Stimulated activated CD8-positive, alpha-beta memory T cell treated with anti-CD3 and anti-CD28 coated beads, Interleukin-4, amount 100 ng/mL, for 4 hours (primary cell): ENCODE measurements around the gene GNAQ.

ENCODE experiments used
- DNase-seq, 2 donors: peaks; one replicate each; pipeline ENCODE4 v3.0.0-alpha.2; 2020; ENCODE audit warnings: low read depth in 2 of 2, low spot score in 1 of 2

GNAQ gene

GRCh38 chr9:77848897-77849296 lies 182.7 kb downstream of the GNAQ start:
- DNase-seq, result no peak

- no peak for DNase-seq
These were observed 183.2 kb downstream of the GNAQ start for GRCh38 chr9:77848404-77848803.

GRCh38 chr9:77847626-77848025 lies 184.0 kb downstream of the GNAQ start:
- no peak for DNase-seq

- DNase-seq, result no peak
These were observed 184.5 kb downstream of the GNAQ start for GRCh38 chr9:77847059-77847499.

- no peak for DNase-seq
These were observed 187.2 kb downstream of the GNAQ start for GRCh38 chr9:77844415-77844814.

GRCh38 chr9:77843871-77844155 lies 187.8 kb downstream of the GNAQ start:
- DNase-seq, result no peak

- no peak for DNase-seq
These were observed 188.3 kb downstream of the GNAQ start for GRCh38 chr9:77843076-77843870.

- DNase-seq, result no peak
These were observed 189.7 kb downstream of the GNAQ start for GRCh38 chr9:77841739-77842386.

GRCh38 chr9:77839459-77840140 lies 192.0 kb downstream of the GNAQ start:
- DNase-seq, result no peak

- DNase-seq, result no peak
These were observed 192.6 kb downstream of the GNAQ start for GRCh38 chr9:77838986-77839385.

GRCh38 chr9:77834898-77835488 lies 196.6 kb downstream of the GNAQ start:
- no peak for DNase-seq

GRCh38 chr9:77833561-77834429 lies 197.8 kb downstream of the GNAQ start:
- no peak for DNase-seq

- DNase-seq, result no peak
These were observed 199.0 kb downstream of the GNAQ start for GRCh38 chr9:77832639-77833038.

GRCh38 chr9:77831781-77832180 lies 199.8 kb downstream of the GNAQ start:
- DNase-seq, result no peak

- DNase-seq, result no peak
These were observed 200.9 kb downstream of the GNAQ start for GRCh38 chr9:77830618-77831285.

GRCh38 chr9:77829420-77829819 lies 202.2 kb downstream of the GNAQ start:
- DNase-seq, result no peak

GRCh38 chr9:77827104-77827784 lies 204.4 kb downstream of the GNAQ start:
- no peak for DNase-seq

GRCh38 chr9:77826621-77827020 lies 205.0 kb downstream of the GNAQ start:
- no peak for DNase-seq

- no peak for DNase-seq
These were observed 205.5 kb downstream of the GNAQ start for GRCh38 chr9:77826116-77826515.

GRCh38 chr9:77825361-77825760 lies 206.2 kb downstream of the GNAQ start:
- DNase-seq, result no peak
